Renal cortical epithelial cell (primary cell): Measurements from ENCODE around the gene KLF2. TPM values are rescaled to one million over a fixed set of nuclear protein-coding genes. Genes with fewer than 3 reads are reported as not detected.

Experiments used
- DNase-seq: peaks from one replicate; pipeline ENCODE4 v3.0.0-alpha.2; 2011; ENCODE audit warnings: low read depth
- total RNA-seq: library from RNA; depleted of rRNA; stranded (reverse); fragments of >200 nt; gene quantifications from 2 replicates; pipeline ENCODE4 v1.2.3, GENCODE V29; 2014

The KLF2 gene
- total RNA-seq, 1 donor from 2014 or later, result 0.45 TPM

GRCh38 chr19:16308081-16308480 is 16.5 kb upstream of the KLF2 start:
- DNase-seq, result no peak

GRCh38 chr19:16309643-16310042 is 15.0 kb upstream of the KLF2 start:
- DNase-seq, result no peak

- peak; percentile 56 for DNase-seq
Observed at GRCh38 chr19:16315825-16316505, 8.7 kb upstream of the KLF2 start.

DNA sequence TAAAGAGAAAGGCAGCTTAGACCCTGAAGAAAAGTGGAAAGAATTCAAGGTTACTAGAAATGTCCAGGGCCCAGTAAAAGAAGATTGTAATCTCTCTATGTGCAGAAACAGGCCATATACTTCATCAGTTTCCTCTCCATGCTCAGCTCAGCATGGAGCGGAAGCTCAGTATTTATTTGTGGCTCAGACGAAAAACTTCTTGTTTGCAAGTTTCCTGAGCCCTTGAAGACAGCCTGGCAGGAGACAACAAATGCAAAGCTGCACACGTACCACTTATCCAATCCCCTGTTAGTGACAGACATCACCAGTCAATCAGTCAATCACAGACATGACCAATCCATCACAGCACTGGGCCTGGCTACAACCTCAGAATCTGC is 8.1 kb upstream of the KLF2 start:
- no peak for DNase-seq

GRCh38 chr19:16319481-16319880 is 5.1 kb upstream of the KLF2 start:
- no peak for DNase-seq

- DNase-seq, result peak; percentile 22
Observed at GRCh38 chr19:16320987-16321386, 3.6 kb upstream of the KLF2 start.

- no peak for DNase-seq
Observed at GRCh38 chr19:16325161-16325527, 518 bp downstream of the KLF2 start.

- no peak for DNase-seq
Observed at GRCh38 chr19:16325641-16326400, 1.2 kb downstream of the KLF2 start.

- no peak for DNase-seq
Observed at GRCh38 chr19:16326401-16327168, 2.0 kb downstream of the KLF2 start.

DNA sequence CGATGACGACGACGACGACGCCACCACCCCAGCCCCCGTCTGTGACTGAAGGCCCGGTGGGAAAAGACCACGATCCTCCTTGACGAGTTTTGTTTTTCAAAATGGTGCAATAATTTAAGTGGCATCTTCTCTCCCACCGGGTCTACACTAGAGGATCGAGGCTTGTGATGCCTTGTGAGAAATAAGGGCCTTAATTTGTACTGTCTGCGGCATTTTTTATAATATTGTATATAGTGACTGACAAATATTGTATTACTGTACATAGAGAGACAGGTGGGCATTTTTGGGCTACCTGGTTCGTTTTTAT is 2.5 kb downstream of the KLF2 start:
- no peak for DNase-seq

DNA sequence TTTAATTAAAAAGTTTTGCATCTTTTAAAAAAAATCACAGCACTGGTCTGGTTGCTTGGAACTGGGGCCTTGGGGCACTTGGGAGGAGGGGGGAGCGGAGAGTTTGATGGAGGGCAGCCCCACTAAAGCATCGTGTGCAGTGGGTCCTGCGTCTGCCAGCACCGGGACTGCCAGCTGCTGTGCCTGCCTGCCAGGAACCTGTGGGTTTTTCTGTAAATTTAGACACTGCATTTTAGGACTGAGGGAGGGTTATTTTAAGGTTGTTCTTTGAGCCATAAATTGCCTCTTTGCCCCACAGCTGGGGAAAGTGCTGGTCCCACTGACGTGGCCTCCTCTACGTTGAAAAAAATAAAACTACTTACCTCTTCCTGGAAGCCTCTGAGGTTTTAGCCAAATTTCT is 2.9 kb downstream of the KLF2 start:
- no peak for DNase-seq

DNA sequence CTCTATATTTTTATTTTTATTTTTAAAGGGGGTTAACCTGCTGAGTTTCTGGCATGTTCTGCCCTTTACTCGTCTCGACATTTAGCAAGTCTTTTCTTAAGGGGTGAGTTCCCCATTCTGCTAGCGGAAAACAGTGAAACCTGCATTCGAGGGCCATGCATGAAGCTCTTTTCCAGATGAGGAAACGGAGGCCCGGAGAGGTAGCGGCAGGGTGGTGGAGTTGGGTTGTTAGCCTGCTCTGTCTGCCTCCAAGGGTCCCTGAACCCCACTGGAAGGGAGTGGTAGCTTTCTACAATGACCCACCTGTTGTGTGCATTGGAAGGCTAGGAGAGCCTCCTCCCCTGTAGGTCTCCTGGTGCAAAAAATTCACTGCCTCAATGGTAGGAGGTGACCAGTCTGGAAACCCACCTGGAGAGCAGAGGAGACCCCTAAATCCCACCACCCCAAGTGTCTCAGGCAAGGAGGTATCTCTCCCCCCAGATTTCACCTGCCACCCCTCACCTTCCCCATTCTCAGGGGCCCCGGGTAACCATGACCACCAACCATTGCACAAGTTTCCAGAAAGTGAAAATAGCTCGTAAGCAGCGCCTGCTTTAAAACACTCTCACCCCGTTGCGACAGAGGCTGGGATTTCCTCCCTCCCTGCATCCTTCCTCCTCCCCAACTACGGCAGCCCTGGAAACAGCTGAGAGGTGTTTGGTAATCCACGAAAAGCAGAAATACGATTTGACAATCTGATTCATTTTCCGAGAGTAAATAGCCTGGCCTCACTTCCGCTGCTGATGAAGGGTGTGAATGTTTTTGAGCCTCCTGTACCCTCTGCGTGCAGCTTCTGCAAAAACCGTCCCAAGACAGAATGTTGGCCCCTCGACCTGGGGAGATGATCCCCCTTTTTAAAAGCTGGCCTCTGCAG is 3.5 kb downstream of the KLF2 start:
- peak; percentile 35 for DNase-seq

DNA sequence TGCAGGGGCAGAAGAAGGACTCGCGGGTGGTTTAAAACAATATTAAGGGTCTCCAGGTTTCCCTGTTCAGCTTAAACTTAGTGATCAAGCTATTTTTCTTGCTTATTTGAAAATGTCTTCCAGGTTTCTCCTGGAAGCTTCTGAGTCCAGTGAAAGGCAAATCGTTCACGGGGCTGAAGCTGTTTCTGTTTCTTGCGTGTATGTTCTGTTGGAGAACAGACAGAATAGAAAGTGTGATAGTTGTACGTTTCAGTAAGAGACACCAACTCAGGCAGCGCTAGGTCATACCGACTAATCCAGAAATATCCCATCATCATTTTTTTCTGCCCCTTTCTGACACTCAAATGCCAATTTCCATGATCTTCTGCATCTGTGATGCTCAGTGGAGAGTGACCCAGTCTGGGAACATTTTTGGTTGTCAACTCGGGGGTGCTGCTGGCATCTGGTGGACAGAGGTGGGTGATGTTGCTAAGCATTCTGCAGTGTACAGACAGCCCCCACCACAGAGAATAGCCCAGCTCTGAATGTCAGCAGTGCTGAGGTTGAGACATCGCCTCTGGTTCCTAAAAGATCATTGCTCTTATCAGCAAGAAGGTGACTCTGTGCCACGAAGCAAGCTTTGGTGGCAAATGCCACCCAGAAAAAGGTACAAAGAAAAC is 4.3 kb downstream of the KLF2 start:
- no peak for DNase-seq

GRCh38 chr19:16330368-16330801 is 5.8 kb downstream of the KLF2 start:
- DNase-seq, result peak; percentile 90

- DNase-seq, result no peak
Observed at GRCh38 chr19:16330806-16331690, 6.4 kb downstream of the KLF2 start.

DNA sequence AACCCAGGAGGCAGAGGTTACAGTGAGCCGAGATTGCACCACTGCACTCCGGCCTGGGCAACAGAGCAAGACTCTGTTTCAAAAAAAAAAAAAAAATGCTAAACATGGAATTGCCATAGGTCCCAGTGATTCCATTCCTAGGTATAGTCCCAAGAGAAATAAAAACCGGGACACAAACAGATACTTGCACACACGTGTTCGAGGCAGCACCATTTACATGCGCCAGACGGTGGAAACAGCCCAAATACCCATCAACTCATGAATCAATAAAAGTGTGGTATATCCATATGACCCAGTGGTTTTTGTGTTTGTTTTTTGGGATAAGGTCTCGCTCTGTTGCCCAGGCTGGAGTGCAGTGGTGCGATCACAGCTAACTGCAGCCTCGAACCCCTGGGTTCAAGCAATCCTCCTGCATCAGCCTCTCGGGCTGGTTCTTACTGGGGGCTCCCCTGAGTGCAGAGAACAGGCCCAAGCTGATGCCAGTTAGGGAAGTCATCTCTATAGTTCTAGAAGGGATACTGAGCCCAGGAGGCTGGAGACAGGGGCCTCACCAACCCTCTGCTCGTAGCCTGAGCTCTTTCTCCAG is 8.5 kb downstream of the KLF2 start:
- DNase-seq, result no peak

DNA sequence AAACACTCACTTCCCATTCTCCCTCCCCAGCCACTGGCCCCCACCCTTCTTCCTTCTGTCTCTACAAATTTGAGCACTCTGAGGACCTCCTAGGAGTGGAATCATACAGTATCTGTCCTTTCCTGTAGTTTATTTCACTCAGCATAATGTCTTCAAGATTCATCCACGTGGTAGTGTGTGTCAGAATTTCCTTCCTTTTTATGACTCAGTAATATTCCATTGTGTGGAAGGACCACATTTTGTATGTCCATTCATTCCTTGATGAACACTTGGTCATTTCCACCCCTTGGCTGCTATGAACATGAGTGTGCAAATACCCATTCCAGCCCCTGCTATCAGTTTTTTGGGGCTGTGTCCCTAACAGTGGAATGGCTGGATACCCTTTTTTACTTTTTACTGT is 9.8 kb downstream of the KLF2 start:
- DNase-seq, result no peak

DNA sequence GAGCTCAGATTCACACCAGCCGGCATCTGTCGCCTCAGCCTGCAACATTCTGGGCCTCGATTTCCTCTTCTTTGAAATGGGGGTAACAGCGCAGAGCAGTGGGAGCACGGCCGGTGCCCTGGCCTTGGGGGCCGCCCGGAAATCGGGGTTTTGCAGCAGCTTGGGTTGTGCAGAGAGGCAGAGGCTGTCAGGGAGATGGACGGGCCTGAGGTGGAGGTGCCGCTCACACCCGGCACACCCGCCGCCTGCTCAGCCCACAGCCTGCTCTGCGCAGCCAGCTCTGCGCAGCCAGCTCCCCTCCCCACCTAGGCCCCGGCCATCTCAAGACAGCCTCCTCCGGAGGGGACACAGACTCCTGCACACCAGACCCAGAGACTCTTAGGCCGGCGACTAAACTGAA is 10.6 kb downstream of the KLF2 start:
- DNase-seq, result no peak

DNA sequence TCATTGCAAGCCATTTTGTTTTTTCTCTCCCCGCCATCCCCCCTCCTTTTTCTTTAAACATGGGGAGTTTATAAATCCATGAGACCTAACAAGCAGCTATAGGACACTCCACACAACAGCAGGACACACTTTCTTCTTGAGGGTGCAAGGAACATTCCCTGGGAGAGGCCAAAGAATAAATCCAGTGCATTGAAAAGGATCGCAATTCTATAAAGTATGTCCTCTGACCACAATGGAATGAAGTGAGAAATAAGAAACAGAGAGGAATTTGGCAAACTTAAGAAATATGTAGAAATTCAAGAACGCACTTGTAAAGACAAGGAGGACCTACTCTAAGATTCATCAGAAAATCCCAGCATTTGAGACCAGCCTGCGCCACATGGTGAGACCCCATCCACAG is 11.9 kb downstream of the KLF2 start:
- no peak for DNase-seq
